HT1080 (cell line): Measurements from ENCODE around the gene RAB3GAP1. TPM values are rescaled to one million over a fixed set of nuclear protein-coding genes. Genes with fewer than 3 reads are reported as not detected.
"Not testable (repeated sequence)": the region's sequence is repeated elsewhere in the genome, so short reads cannot be mapped to it uniquely, and the experiment has no call there.

ENCODE experiments used
- DNase-seq: peaks from one replicate; pipeline ENCODE4 v3.0.0-alpha.2; 2015; ENCODE audit warnings: low read depth
- polyA plus RNA-seq, 2 experiments: library from polyadenylated mRNA; depleted of rRNA; stranded (reverse); fragments of >200 nt; gene quantifications; 2 replicates each; pipeline ENCODE4 v1.2.3, GENCODE V29; 2015
- total RNA-seq: library from RNA; depleted of rRNA; stranded (reverse); fragments of >200 nt; shearing (Covaris generic); gene quantifications from 2 replicates; pipeline ENCODE4 v1.2.3, GENCODE V29; 2014; rRNA removed

Gene RAB3GAP1
- total RNA-seq: 26.7 and 31.2 TPM in 2 replicates
- 28.4 and 29.7 TPM in 2 replicates for polyA plus RNA-seq (2015; cell fraction: cytosol; rRNA removed)
- polyA plus RNA-seq (2015; cell fraction: nucleus; rRNA removed): 56.5 and 57.4 TPM in 2 replicates

DNA sequence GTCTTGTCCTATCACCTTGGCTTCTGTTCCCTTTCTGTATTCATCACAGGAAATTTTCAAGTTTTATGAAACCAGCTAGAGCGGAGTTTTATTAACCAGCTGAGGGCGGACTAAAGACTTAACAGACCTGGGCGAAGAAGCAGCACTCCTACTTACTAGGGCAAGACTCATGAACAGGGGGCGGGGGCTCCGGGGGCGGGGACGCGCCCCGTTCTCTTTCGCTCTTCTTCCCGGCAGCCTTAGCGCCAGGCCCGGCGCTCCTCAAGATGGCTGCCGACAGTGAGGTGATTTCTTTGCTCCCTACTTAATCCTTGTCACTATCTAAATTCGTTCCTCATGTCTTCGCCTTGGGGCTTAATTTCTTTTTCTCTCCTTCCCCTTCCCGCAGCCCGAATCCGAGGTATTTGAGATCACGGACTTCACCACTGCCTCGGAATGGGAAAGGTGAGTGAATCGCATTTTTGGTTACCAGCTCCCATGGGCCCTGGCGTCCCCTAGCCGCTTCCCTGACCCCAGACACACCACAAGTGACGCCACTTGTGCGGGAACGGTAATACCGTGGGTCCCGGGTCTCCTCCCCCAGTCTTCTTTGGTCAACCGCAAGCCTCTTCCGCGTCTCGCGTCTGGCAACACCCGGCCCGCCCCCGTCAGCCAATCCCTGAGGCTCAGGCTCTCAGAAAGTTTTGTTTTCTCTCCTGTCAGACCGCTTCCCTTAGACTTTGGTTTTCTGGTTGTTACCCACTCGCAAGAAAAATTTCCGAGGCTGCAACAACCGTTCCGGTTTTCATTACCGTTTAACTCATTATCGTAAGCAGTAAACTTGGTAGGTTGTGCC lies at the start of gene RAB3GAP1:
Gene RAB3GAP1 (plus strand): TSS at position 251 of the 835 bp plus-strand sequence. CDS start 16 bp downstream, at position 267.
- peak; percentile 79 for DNase-seq

GRCh38 chr2:135002836-135003235 lies 49.3 kb upstream of the RAB3GAP1 start:
- no peak for DNase-seq

- peak; percentile 66 for DNase-seq
Measured at GRCh38 chr2:135004005-135004746, 47.9 kb upstream of the RAB3GAP1 start.

- DNase-seq: no peak
Measured at GRCh38 chr2:135005753-135006152, 46.3 kb upstream of the RAB3GAP1 start.

DNA sequence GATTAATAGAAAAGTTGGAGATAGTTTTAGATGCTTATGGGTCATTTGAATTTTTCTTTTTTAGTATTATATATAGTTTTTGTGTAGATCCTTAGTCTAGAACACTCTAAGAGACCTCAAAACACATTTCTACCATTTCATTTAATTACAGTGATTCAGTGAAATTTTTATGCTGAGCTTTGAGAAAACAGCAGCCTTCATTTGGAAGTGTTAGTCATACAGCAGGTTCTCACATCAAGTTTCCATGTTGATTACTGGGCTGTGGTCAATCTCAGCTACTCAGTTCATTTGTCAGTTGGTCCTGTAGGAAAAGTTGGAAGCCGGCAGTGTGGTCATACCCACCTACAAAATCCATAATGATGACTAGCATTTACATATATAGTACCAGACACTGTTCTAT lies 42.8 kb upstream of the RAB3GAP1 start:
- peak; percentile 8 for DNase-seq

GRCh38 chr2:135010200-135010942 lies 41.7 kb upstream of the RAB3GAP1 start:
- no peak for DNase-seq

DNA sequence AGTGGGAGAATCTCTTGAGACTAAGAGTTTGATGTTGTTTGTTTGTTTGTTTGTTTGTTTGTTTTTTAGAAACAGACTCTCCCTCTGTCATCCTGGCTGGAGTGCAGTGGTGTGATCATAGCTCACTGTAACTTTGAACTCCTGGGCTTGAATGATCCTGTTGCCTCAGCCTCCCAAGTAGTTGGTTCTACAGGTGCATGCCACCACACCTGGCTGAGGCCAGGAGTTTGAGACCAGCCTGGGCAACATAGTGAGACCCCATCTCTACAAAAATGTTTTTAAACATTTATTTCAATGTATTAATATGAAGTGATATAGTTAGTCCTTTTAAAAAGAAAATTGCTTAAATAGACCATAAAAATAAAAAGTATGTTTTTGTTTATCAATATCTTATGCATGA lies 40.5 kb upstream of the RAB3GAP1 start:
- no peak for DNase-seq

- no peak for DNase-seq
Measured at GRCh38 chr2:135021618-135022017, 30.5 kb upstream of the RAB3GAP1 start.

GRCh38 chr2:135022952-135023880 lies 28.9 kb upstream of the RAB3GAP1 start:
- DNase-seq: no peak

DNA sequence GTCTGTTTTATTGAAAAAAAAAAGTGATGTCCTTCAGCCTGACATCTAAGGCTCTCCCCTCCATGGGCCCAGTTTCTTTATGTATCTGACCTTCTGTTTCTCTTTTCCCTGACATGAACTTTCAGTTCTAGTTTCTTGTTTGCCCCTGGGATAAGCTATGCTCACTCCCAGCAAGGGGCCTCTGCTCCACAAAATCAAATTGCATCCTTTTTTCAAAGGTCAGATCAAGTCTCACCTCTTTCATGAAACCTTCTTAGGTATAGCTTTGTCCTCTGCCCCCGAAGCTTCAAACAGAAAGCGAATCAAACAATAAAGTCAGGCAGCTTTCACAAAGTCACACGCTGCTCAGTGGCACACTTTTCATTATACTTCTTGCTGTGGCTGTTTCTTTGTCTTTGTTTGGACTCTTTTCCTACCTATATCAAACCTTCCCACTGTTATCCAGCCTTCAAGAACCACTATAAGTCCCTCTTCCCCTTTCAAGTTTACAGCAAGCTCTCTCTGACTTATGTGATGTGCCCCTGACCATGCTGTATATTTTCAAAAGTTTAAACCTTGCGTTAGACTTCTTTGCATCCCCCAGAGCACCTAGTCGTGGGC lies 28.1 kb upstream of the RAB3GAP1 start:
- no peak for DNase-seq

GRCh38 chr2:135029481-135030134 lies 22.5 kb upstream of the RAB3GAP1 start:
- no peak for DNase-seq

GRCh38 chr2:135030826-135031225 lies 21.3 kb upstream of the RAB3GAP1 start:
- peak; percentile 26 for DNase-seq

GRCh38 chr2:135033216-135033615 lies 18.9 kb upstream of the RAB3GAP1 start:
- DNase-seq: not testable (repeated sequence)

DNA sequence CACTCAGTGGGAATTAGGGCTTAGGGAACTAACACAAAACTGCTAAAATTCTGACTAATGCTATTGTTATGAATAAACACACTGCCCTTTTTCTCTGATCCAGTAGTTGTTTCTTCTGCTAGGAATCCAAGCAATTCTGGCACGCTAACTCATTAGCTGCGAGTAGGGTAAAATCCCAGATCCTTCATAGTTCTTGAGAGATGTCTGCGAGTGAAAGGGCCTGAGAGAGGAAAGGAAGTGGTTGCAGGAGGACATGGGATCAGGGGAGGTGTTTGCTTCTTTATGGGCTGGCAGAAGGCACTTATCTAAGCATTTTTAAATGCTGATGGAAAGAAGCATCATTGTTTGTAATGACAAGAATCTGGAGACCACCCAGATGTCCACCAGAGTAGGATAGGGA lies 14.3 kb upstream of the RAB3GAP1 start:
- no peak for DNase-seq

GRCh38 chr2:135043345-135043744 lies 8.7 kb upstream of the RAB3GAP1 start:
- no peak for DNase-seq

DNA sequence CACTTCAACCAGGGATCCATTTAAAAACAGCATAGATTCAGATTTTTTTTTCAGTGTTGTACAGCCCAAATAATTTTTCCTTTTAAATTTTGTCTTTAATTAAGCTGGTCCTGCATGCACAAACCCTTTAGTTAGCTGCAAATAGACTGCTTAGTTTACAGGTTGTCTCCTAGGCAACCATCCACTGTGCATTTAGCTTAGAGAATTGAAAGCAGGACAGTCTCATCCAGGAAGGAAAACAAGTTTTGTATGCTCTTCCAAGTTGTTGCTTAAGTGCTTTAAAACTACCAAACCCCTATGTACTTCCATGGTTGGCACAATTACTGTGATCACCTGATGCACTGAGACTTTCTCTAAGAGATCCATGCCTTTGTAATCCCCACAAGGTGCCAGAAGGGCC lies 4.8 kb upstream of the RAB3GAP1 start, which contains the start of gene MAP3K19:
Gene MAP3K19 (minus strand): TSS at position 148 of the 400 bp plus-strand sequence. CDS start 22,800 bp downstream, outside the sequence.
- DNase-seq: no peak

DNA sequence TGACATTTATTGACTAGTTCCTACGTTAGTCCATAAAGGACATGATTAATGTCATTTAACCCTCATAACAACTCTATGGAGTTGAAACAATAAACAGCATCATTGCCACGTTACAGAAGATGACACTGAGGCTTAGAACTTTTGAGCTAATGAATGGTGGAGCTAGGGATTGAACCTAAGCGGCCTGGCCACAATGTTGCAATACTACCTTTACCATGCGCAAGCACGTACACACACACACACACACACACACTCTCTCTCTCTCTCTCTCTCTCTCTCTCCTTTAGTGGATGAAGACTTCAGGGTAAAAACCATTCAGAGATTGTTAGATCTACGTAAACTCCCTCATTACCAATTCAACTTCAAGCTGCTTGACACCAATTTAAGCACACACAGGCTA lies 4.0 kb upstream of the RAB3GAP1 start:
- no peak for DNase-seq

GRCh38 chr2:135050132-135050531 lies 2.0 kb upstream of the RAB3GAP1 start:
- no peak for DNase-seq

GRCh38 chr2:135050684-135051083 lies 1.4 kb upstream of the RAB3GAP1 start:
- no peak for DNase-seq
